GM12872 (cell line): Measurements from ENCODE around the gene LPXN.

Experiments
- TF ChIP-seq, protein P1 (sequence below): IDR thresholded peaks from 3 replicates; pipeline ENCODE4 v1.5.1; 2011; ENCODE audit warnings: low read depth, mild to moderate bottlenecking, low read length, moderate library complexity; ENCODE audit not compliant: insufficient read depth

The LPXN gene

DNA sequence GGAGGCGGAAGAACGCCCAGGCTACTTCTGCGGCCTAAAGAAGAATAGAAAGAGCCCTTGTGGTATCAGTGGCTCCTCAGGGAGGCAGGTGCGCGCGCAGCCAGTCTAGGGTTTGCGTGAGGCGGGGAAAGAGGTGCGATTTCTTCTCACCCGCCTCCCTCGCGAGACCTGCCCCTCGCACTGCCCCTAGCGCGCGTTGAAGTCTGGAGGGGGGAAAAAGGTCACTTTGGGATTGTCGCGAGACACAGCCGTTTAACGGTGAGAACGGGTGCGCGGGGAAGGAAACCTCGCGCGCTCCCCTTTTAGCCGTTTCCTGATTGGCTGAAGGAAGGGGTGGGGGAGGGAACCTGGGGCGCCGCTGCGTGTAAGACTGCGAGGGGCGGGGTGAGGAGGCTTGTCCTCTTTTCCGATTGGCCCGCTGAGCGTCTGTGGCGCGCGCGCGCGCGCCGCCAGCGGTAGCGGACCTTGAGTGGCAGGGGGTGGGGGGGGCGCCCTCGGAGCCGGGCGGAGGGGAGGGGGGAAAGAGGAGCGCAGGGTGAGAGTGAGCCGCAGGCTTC lies 3.1 kb upstream of the LPXN start, which contains the start of gene ZFP91:
Gene ZFP91 (plus strand): TSS at position 429 of the 557 bp plus-strand sequence. CDS start 219 bp downstream, outside the sequence.
- TF ChIP-seq, protein P1, sequence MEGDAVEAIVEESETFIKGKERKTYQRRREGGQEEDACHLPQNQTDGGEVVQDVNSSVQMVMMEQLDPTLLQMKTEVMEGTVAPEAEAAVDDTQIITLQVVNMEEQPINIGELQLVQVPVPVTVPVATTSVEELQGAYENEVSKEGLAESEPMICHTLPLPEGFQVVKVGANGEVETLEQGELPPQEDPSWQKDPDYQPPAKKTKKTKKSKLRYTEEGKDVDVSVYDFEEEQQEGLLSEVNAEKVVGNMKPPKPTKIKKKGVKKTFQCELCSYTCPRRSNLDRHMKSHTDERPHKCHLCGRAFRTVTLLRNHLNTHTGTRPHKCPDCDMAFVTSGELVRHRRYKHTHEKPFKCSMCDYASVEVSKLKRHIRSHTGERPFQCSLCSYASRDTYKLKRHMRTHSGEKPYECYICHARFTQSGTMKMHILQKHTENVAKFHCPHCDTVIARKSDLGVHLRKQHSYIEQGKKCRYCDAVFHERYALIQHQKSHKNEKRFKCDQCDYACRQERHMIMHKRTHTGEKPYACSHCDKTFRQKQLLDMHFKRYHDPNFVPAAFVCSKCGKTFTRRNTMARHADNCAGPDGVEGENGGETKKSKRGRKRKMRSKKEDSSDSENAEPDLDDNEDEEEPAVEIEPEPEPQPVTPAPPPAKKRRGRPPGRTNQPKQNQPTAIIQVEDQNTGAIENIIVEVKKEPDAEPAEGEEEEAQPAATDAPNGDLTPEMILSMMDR = no peak

DNA sequence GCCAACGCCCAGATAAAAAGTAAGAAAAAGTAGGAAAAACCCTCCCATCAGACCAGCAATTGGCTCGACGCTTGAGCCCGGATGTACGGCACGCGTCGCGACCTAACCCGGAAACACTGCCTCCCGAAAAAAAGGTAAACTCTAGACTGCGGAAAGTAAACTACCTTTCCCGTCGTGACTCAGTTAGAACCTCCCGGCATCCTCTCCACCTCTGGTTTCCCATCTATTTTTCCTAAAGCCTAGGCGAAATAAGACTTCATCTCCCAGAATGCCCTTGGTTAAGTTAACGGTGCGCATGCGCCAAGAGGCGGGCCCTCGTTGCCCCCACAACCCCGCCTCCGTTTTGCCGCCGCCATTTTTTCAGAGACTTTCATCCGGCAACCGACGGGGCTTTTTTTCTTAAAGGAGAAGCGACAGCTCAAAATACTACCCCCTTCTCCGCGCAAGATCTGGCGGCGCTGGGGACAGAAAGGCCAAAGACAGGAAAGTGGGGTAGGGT lies 2.5 kb upstream of the LPXN start:
- TF ChIP-seq, protein P1 = no peak

DNA sequence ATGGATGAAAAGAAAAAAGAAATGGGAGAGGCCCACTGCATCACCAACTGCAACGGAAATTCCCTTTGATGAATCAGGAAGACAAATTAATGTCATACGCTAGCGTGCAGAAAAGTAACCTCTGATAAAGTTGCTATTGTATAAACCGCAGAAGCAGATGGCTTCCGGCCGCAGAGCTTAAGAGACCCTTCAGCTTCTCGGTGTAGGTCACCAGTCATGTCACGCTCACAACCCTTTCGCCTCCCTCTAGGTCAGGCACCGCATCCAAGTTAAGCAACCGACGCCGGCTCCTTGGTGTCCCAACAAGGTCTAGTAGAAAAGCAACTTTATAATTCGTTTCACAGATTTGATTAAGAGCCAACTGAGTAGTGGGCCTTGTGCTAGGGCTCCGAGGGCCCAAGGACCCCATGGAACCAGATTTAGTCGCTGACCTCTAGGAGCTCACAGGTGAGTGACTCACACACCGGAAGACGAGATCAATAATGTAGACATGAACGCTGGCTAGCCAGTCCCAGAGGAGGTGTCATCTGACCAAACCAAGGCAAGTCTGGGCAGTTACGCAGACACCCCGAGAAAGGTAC lies 2.0 kb upstream of the LPXN start:
- TF ChIP-seq, protein P1 = no peak

- TF ChIP-seq, protein P1 = peak; percentile 42; the same call in 1 of the 3 replicates
Observed at GRCh38 chr11:58576887-58577471, 1.3 kb upstream of the LPXN start.

DNA sequence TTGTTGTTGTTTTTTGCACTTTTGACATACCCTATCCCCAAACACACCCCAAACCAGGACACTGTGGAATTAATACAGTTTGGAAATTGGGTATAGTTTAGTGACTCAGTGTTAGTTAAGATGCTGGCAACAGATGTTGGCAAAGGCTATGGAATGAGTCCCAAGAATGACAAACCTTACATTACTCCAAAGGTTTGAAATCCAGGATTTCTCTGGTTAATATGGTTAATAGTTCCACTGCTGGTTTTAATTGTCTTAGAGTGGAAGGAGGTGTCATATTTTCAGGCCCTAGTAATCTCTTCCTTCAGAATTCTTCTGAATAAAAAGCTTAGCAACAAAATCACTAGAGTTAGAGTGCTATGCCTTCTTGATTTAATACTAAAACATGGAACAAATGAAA lies 775 bp downstream of the LPXN start:
- TF ChIP-seq, protein P1 = no peak

- TF ChIP-seq, protein P1 = no peak
Observed at GRCh38 chr11:58573451-58574104, 2.1 kb downstream of the LPXN start.

- TF ChIP-seq, protein P1 = peak; percentile 89
Observed at GRCh38 chr11:58567889-58568512, 7.7 kb downstream of the LPXN start.
